AG04450 (cell line): Measurements from ENCODE around the gene LAPTM5. TPM values are rescaled to one million over a fixed set of nuclear protein-coding genes. Genes with fewer than 3 reads are reported as not detected.
"Not testable (repeated sequence)": the region's sequence is repeated elsewhere in the genome, so short reads cannot be mapped to it uniquely, and the experiment has no call there.

Experiments
- CTCF ChIA-PET: fragments of 300-600, 350-600 bp; formaldehyde crosslinking; extraction: SDS; loops from one replicate; lab custom pipeline; 2022; ENCODE audit warnings: antibody characterized with exemption, inconsistent platforms; lab: Charles Lee
- POLR2A ChIA-PET: fragments of 350-600 bp; formaldehyde crosslinking; extraction: SDS; loops from one replicate; lab custom pipeline; 2021; ENCODE audit warnings: antibody characterized with exemption, inconsistent platforms; lab: Yijun Ruan, JAX
- DNase-seq: peaks from one replicate; pipeline ENCODE4 v3.0.0-alpha.2; 2011; ENCODE audit warnings: low read depth, low spot score
- H3K27ac ChIP-seq: one replicate; pipeline ENCODE4 v1.5.1; 2012; ENCODE audit warnings: low read depth, low read length, control low read depth
- H3K27me3 ChIP-seq: one replicate; pipeline ENCODE4 v1.6.0; 2012; ENCODE audit warnings: low read length; ENCODE audit not compliant: control insufficient read depth, insufficient read depth
- H3K4me3 ChIP-seq: 2 replicates; pipeline ENCODE4 v1.5.1; 2011; ENCODE audit warnings: mild to moderate bottlenecking, low read depth, low read length, control low read depth
- H3K9me3 ChIP-seq: 2 replicates; pipeline ENCODE4 v1.5.1; 2012; ENCODE audit warnings: low read length; ENCODE audit not compliant: control insufficient read depth, insufficient read depth
- CTCF ChIP-seq: IDR thresholded peaks from 2 replicates; pipeline ENCODE4 v1.5.1; 2011; ENCODE audit warnings: low read depth, low read length, control low read depth, inconsistent platforms
- polyA plus RNA-seq: library from polyadenylated mRNA; depleted of rRNA; stranded (reverse); fragments of >200 nt; gene quantifications from 2 replicates; pipeline ENCODE4 v1.2.3, GENCODE V29; 2011

Gene LAPTM5
- polyA plus RNA-seq, 1 experiment = 0.53 TPM

- ChIA-PET CTCF (interaction anchor here (0.9 to 2.5 kb wide), 4 partner anchors 12 to 133 kb away, joined by 3 to 20 read pairs (median 6); no protein-coding TSS in a partner anchor), POLR2A (no interaction called here)
- no peak overlapping the region for H3K4me3 ChIP-seq
- peaks cover 5% of the 10 kb centered on the region for H3K9me3 ChIP-seq
- no peak for TF ChIP-seq CTCF
- H3K27me3 ChIP-seq = peaks cover 8% of the 10 kb centered on the region
- no peak overlapping the region for H3K27ac ChIP-seq
- no peak for DNase-seq
Measured at GRCh38 chr1:30795026-30795425, 37.5 kb upstream of the LAPTM5 start.

- CTCF ChIA-PET = interaction anchor here (0.9 to 2.5 kb wide), 6 partner anchors 8 to 134 kb away, joined by 3 to 20 read pairs (median 6); no protein-coding TSS in a partner anchor
- Histone ChIP-seq H3K4me3 (no peak overlapping the region), H3K27me3 (peaks cover 9% of the 10 kb centered on the region), H3K9me3 (peaks cover 5% of the 10 kb centered on the region), H3K27ac (no peak overlapping the region)
- POLR2A ChIA-PET = no interaction called here
- DNase-seq = no peak
- no peak for TF ChIP-seq CTCF
Measured at GRCh38 chr1:30794260-30794659, 36.7 kb upstream of the LAPTM5 start.

- H3K27me3 ChIP-seq = peaks cover 9% of the 10 kb centered on the region
- no peak overlapping the region for H3K4me3 ChIP-seq
- peaks cover 5% of the 10 kb centered on the region for H3K9me3 ChIP-seq
- H3K27ac ChIP-seq = no peak overlapping the region
- DNase-seq = no peak
- TF ChIP-seq CTCF = no peak
- ChIA-PET CTCF (interaction anchor here (1.0 to 2.5 kb wide), 6 partner anchors 9 to 135 kb away, joined by 5 to 20 read pairs (median 8); no protein-coding TSS in a partner anchor), POLR2A (no interaction called here)
Measured at GRCh38 chr1:30793209-30793608, 35.6 kb upstream of the LAPTM5 start.

- no peak overlapping the region for H3K4me3 ChIP-seq
- peaks cover 5% of the 10 kb centered on the region for H3K9me3 ChIP-seq
- no peak overlapping the region for H3K27ac ChIP-seq
- no peak for DNase-seq
- no peak for TF ChIP-seq CTCF
- CTCF ChIA-PET = interaction anchor here (0.7 to 1.6 kb wide), 4 partner anchors 9 to 122 kb away, joined by 3 to 5 read pairs (median 4); no protein-coding TSS in a partner anchor
- POLR2A ChIA-PET = no interaction called here
- peaks cover 9% of the 10 kb centered on the region for H3K27me3 ChIP-seq
Measured at GRCh38 chr1:30791868-30792267, 34.3 kb upstream of the LAPTM5 start.

- no peak for DNase-seq
- no peak for TF ChIP-seq CTCF
- H3K9me3 ChIP-seq = peaks cover 5% of the 10 kb centered on the region
- POLR2A ChIA-PET = interaction anchor here (0.7 kb wide), 2 partner anchors 8 to 76 kb away, joined by 5 to 8 read pairs; no protein-coding TSS in a partner anchor
- H3K4me3 ChIP-seq = no peak overlapping the region
- no peak overlapping the region for H3K27ac ChIP-seq
- CTCF ChIA-PET = interaction anchor here (0.5 to 2.1 kb wide), 11 partner anchors 9 to 122 kb away, joined by 3 to 20 read pairs (median 4); no protein-coding TSS in a partner anchor
- H3K27me3 ChIP-seq = peaks cover 9% of the 10 kb centered on the region
Measured at GRCh38 chr1:30790850-30791778, 33.5 kb upstream of the LAPTM5 start.

GRCh38 chr1:30790256-30790525, 32.6 kb upstream of the LAPTM5 start:
- H3K4me3 ChIP-seq, DNase-seq, POLR2A ChIA-PET, H3K9me3 ChIP-seq, H3K27ac ChIP-seq: not testable (repeated sequence)
- H3K27me3 ChIP-seq = peaks cover 13% of the 10 kb centered on the region
- CTCF ChIA-PET = interaction anchor here (0.8 to 2.1 kb wide), 5 partner anchors 8 to 123 kb away, joined by 3 to 20 read pairs (median 11); no protein-coding TSS in a partner anchor
